MM.1S (cell line): Measurements from ENCODE around the gene TEX9.

ENCODE experiments used
- DNase-seq: peaks from one replicate; pipeline ENCODE4 v3.0.0-alpha.2; 2015
- H2AFZ ChIP-seq: fragments of 300-600 bp; sonication (generic); 2 replicates; pipeline ENCODE4 v1.6.0; 2016; ENCODE audit warnings: antibody characterized with exemption, low read length
- H3F3A ChIP-seq: fragments of 300-600 bp; sonication (generic); 2 replicates; pipeline ENCODE4 v1.6.1; 2016; ENCODE audit warnings: mild to moderate bottlenecking, antibody characterized with exemption, low read length, moderate library complexity, mixed read lengths; ENCODE audit not compliant: insufficient read depth
- H3K27ac ChIP-seq: fragments of 300-600 bp; sonication (generic); 2 replicates; pipeline ENCODE4 v1.5.1; 2016; ENCODE audit warnings: mild to moderate bottlenecking, low read length
- H3K27me3 ChIP-seq: fragments of 300-600 bp; sonication (generic); replicated peaks from 2 replicates; pipeline ENCODE4 v1.6.0; 2016; ENCODE audit warnings: low read length; ENCODE audit not compliant: insufficient read depth
- H3K36me3 ChIP-seq: fragments of 300-600 bp; sonication (generic); replicated peaks from 2 replicates; pipeline ENCODE4 v1.6.1; 2016; ENCODE audit warnings: mild to moderate bottlenecking, low read length, mixed read lengths; ENCODE audit not compliant: insufficient read depth
- H3K4me1 ChIP-seq: fragments of 300-600 bp; sonication (generic); 2 replicates; pipeline ENCODE4 v1.6.1; 2016; ENCODE audit warnings: low read length, mixed read lengths
- H3K4me2 ChIP-seq: fragments of 300-600 bp; sonication (generic); 2 replicates; pipeline ENCODE4 v1.6.0; 2016; ENCODE audit warnings: low read depth, low read length
- H3K4me3 ChIP-seq: fragments of 300-600 bp; sonication (generic); 2 replicates; pipeline ENCODE4 v1.5.1; 2016; ENCODE audit warnings: low read length, mixed read lengths
- H3K79me2 ChIP-seq: fragments of 300-600 bp; sonication (generic); 2 replicates; pipeline ENCODE4 v1.6.1; 2016; ENCODE audit warnings: mixed run types, low read length, mixed read lengths
- H3K9ac ChIP-seq: fragments of 300-600 bp; sonication (generic); 2 replicates; pipeline ENCODE4 v1.6.1; 2016; ENCODE audit warnings: low read length, mixed read lengths
- H3K9me2 ChIP-seq: fragments of 300-600 bp; sonication (generic); replicated peaks from 2 replicates; pipeline ENCODE4 v1.6.1; 2016; ENCODE audit warnings: mild to moderate bottlenecking, low read length, mixed read lengths; ENCODE audit not compliant: insufficient read depth
- H3K9me3 ChIP-seq: fragments of 300-600 bp; sonication (generic); replicated peaks from 2 replicates; pipeline ENCODE4 v1.6.1; 2016; ENCODE audit warnings: mild to moderate bottlenecking, low read length, mixed read lengths; ENCODE audit not compliant: insufficient read depth
- H4K20me1 ChIP-seq: fragments of 300-600 bp; sonication (generic); 2 replicates; pipeline ENCODE4 v1.6.1; 2016; ENCODE audit warnings: mild to moderate bottlenecking, low read length, moderate library complexity, mixed read lengths; ENCODE audit not compliant: insufficient read depth
- EZH2 ChIP-seq: fragments of 300-600 bp; sonication (generic); optimal IDR thresholded peaks from 2 replicates; pipeline ENCODE3; 2017; ENCODE audit warnings: low read depth, mild to moderate bottlenecking, antibody characterized with exemption, low read length, mixed read lengths
- EZH2phosphoT487 ChIP-seq: fragments of 300-600 bp; sonication (generic); IDR thresholded peaks from 2 replicates; pipeline ENCODE4 v1.6.1; 2018; ENCODE audit warnings: antibody characterized with exemption, low read length
- TF ChIP-seq, protein P1 (sequence below): fragments of 300-600 bp; sonication (generic); IDR thresholded peaks from 2 replicates; pipeline ENCODE4 v1.5.1; 2016; ENCODE audit warnings: antibody characterized with exemption, low read length, mixed read lengths

TEX9 gene

DNA sequence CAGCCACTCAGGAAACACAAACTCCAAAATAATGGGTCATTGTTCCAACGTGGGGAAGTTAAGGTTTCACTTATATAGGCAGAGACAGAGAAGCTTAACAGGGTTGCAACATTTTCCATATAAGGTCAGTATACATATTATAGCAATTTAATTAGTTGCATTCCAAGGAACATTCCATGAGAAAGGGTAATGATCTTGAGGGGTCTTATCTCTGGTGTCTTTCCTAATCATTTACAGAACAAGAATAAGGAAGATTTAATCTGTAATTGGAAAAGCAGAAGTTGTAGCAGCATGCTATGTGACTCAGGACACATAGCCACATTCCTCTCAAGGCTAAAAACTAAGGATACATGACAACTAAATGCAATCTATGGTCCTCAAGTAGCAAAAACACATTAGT lies 94.8 kb downstream of the TEX9 start:
- no peaks in the 10 kb centered on the region for H3K36me3 ChIP-seq
- H4K20me1 ChIP-seq: no peaks in the 10 kb centered on the region
- H3K27me3 ChIP-seq: no peaks in the 10 kb centered on the region
- TF ChIP-seq EZH2phosphoT487: no peak
- TF ChIP-seq, protein P1, sequence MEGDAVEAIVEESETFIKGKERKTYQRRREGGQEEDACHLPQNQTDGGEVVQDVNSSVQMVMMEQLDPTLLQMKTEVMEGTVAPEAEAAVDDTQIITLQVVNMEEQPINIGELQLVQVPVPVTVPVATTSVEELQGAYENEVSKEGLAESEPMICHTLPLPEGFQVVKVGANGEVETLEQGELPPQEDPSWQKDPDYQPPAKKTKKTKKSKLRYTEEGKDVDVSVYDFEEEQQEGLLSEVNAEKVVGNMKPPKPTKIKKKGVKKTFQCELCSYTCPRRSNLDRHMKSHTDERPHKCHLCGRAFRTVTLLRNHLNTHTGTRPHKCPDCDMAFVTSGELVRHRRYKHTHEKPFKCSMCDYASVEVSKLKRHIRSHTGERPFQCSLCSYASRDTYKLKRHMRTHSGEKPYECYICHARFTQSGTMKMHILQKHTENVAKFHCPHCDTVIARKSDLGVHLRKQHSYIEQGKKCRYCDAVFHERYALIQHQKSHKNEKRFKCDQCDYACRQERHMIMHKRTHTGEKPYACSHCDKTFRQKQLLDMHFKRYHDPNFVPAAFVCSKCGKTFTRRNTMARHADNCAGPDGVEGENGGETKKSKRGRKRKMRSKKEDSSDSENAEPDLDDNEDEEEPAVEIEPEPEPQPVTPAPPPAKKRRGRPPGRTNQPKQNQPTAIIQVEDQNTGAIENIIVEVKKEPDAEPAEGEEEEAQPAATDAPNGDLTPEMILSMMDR: no peak
- no peak for TF ChIP-seq EZH2
- H2AFZ ChIP-seq: no peak overlapping the region
- no peak overlapping the region for H3K9ac ChIP-seq
- no peaks in the 10 kb centered on the region for H3K9me2 ChIP-seq
- no peaks in the 10 kb centered on the region for H3K4me1 ChIP-seq
- H3K4me2 ChIP-seq: no peak overlapping the region
- no peaks in the 10 kb centered on the region for H3K79me2 ChIP-seq
- no peak overlapping the region for H3K27ac ChIP-seq
- 0 out of 2 replicates have a peak, but pooled peaks cover 3% of the 10 kb centered on the region for H3F3A ChIP-seq
- no peak for DNase-seq
- no peaks in the 10 kb centered on the region for H3K9me3 ChIP-seq
- H3K4me3 ChIP-seq: no peak overlapping the region

DNA sequence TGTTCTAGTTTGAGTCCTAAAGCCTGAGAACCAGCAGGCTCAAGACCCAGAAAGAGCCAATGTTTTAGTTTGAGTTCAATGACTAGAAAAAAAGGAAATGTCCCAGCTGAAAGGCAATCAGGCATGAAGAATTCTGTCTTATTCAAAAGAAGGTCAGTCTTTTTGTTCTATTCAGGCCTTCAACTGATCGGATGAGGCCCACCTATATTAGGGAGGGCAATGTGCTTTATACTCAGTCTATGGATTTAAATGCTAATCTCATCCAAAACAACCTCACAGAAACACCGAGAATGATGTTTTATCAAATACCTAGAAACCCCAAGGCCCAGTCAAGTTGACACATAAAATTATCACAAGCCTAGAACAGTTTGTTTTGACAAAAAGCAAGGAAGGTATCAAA lies 95.7 kb downstream of the TEX9 start:
- Histone ChIP-seq H3K36me3 (no peaks in the 10 kb centered on the region), H3K9me2 (no peaks in the 10 kb centered on the region), H3K9ac (no peak overlapping the region), H3K27ac (no peak overlapping the region), H3K4me2 (no peak overlapping the region), H3K9me3 (no peaks in the 10 kb centered on the region), H3K27me3 (no peaks in the 10 kb centered on the region), H3K79me2 (no peaks in the 10 kb centered on the region), H2AFZ (no peak overlapping the region), H3K4me1 (no peaks in the 10 kb centered on the region), H3F3A (0 out of 2 replicates have a peak, but pooled peaks cover 3% of the 10 kb centered on the region), H3K4me3 (no peak overlapping the region), H4K20me1 (no peaks in the 10 kb centered on the region)
- no peak for DNase-seq
- TF ChIP-seq EZH2: no peak
- no peak for TF ChIP-seq EZH2phosphoT487
- TF ChIP-seq, protein P1: no peak

DNA sequence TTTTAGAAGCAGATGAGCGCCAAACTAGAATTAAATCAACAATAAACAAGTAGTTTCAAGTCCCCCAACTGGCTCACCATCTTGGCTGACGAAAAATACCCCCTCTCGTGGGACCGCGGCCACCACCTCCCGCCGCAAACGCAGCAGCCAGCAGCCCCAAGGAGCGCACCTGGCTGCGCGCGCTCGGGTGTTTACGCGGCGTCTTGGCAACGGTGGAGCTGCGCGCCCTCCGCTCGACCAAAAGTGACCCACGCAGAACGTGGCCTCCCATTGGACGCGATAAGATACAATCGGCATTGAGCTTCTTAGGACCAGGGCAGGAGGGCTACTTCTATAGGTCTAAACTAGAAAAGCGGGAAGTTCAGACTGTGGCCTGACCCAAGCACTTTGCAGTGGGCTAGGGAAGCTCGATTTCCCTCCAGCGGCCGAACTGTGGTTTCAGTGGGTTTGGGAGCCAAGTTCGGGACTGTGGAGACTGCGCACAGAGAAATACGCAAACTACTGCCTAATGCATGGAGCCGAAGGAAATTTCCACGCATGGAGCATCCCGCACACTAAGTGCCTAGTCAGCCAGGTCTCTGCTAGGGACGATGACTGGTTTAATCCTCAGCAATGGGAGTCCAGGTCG lies 99.8 kb downstream of the TEX9 start, which contains the start of gene MNS1:
Gene MNS1 (minus strand): TSS at position 245 of the 628 bp plus-strand sequence. CDS start 165 bp downstream, at position 80.
- Histone ChIP-seq H3K36me3 (no peaks in the 10 kb centered on the region), H3K27me3 (no peaks in the 10 kb centered on the region), H3K4me3 (no peak within 1 kb of the TSS), H3K9me2 (no peaks in the 10 kb centered on the region), H3F3A (peaks cover 16% of the 10 kb centered on the region; the same call in 1 of the 2 replicates), H3K9me3 (no peaks in the 10 kb centered on the region), H3K4me2 (no peak within 1 kb of the TSS), H3K9ac (no peak within 1 kb of the TSS), H3K4me1 (peaks cover 8% of the 10 kb centered on the region), H3K27ac (no peak within 1 kb of the TSS), H2AFZ (no peak within 1 kb of the TSS), H4K20me1 (0 out of 2 replicates have a peak, but pooled peaks cover 4% of the 10 kb centered on the region), H3K79me2 (no peaks in the 10 kb centered on the region)
- no peak for DNase-seq
- no peak for TF ChIP-seq EZH2
- TF ChIP-seq, protein P1: no peak
- TF ChIP-seq EZH2phosphoT487: no peak
